GM18517 (cell line): ENCODE measurements around the gene WDR5B.
"Not testable (repeated sequence)": the region's sequence is repeated elsewhere in the genome, so short reads cannot be mapped to it uniquely, and the experiment has no call there.

Experiments
- ATAC-seq: cut with Tn5 transposase; IDR thresholded peaks from one replicate; pipeline ENCODE4 v1.9.1; 2021; ENCODE audit warnings: mild to moderate bottlenecking, moderate library complexity; ENCODE audit not compliant: unreplicated experiment

Gene WDR5B

GRCh38 chr3:122415762-122416654 is at the start of gene WDR5B:
TSS of gene WDR5B (minus strand) at chr3:122416062. CDS start at chr3:122415528, 534 bp downstream.
- peak; percentile 79 for ATAC-seq

- ATAC-seq = no peak
Measured at GRCh38 chr3:122464659-122465058, 48.8 kb upstream of the WDR5B start.

DNA sequence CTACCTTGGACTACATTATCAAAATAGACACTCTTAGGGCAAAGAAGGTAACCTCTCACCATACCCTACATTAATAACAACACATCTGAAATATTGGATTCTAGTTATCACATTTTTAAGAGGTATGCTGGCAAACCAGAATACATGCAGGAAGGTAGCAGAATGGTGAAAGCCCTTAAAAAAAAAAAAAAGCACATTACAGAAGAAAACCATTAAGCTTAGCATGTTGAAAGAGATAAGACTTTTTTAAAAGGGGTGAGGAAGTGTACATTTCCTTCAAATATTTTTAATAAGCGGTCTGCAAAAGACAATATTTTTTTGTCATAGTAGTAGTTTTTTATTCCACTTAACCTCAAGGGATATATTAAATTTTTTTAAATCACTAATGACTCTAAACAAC is 46.5 kb upstream of the WDR5B start:
- ATAC-seq = no peak

GRCh38 chr3:122461806-122462205 is 45.9 kb upstream of the WDR5B start:
- ATAC-seq = no peak

- no peak for ATAC-seq
Measured at GRCh38 chr3:122458992-122459391, 43.1 kb upstream of the WDR5B start.

DNA sequence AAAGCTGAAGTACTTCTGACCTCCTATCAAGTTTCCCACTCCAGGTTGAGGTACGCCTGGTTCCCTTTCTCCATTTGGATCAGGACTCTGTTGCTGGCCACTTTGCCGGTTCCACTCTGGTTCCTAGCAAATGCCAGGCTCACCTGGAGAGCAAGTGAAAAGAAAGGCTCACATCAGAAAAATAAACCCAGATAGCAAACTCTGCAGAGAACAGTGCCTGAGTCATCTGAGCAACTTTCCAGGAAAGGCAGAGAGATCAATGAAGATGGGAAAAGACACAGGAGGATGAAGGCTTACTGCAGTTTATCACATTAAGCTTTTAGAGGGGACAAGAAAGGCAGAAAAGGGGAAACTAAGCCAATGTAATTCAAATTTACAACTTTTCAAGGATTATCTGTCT is 41.8 kb upstream of the WDR5B start:
- no peak for ATAC-seq

DNA sequence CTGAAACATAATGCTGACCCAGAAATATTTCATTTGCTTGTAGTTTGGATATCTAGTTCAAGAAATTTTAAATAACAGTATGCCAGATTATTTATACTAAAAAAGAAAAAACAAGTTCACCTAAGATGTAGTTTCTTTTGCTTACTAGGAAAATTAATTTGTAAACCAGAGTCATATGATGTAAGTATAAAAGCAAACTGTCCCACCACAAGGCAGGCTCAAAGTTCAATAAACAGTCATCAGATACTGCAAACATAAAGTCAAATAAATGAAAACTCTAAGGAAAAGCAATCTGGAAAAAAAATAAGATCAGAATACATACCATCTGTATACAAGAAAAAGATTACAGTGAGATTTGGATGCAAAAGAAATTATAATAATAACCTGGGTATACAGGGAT is 40.2 kb upstream of the WDR5B start:
- no peak for ATAC-seq

DNA sequence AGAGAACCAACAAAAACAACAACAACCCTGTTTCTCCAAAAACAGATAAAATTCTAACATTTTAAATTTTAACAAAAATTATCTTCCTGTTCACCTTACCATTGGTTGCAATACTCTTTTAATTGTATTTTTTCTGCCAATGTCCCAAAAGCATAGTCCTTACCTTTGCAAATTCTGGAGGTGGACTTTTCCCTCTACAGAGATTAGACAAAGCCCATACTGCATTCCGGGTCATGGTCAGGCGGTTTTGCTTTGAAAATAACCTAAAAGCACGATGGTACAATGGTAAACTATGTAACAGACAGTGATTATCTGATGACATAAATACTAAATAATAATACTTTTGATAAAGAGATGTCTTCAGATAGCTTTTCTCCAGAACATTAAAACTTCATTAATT is 35.5 kb upstream of the WDR5B start:
- ATAC-seq = no peak

DNA sequence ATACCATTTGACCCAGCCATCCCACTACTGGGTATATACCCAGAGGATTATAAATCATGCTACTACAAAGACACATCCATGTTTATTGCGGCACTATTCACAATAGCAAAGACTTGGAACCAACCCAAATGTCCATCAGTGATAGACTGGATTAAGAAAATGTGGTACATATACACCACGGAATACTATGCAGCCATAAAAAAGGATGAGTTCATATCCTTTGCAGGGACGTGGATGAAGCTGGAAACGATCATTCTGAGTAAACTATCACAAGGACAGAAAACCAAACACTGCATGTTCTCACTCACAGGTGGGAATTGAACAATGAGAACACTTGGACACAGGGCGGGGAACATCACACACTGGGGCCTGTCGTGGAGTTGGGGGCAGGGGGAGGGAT is 32.4 kb upstream of the WDR5B start:
- ATAC-seq = not testable (repeated sequence)

DNA sequence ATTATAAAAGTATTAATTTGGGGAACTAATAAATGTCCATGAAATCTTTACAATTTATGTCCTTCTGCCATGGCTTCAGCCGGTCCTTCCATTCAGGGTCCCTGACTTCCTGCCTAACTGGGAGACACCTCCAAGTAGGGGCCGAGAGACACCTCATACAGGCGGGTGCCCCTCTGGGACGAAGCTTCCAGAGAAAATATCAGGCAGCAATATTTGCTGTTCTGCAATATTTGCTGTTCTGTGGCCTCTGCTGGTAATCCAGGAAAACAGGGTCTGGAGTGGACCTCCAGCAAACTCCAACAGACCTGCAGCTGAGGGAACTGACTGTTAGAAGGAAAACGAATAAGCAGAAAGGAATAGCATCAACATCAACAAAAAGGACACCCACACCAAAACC is 28.6 kb upstream of the WDR5B start:
- ATAC-seq = not testable (repeated sequence)

DNA sequence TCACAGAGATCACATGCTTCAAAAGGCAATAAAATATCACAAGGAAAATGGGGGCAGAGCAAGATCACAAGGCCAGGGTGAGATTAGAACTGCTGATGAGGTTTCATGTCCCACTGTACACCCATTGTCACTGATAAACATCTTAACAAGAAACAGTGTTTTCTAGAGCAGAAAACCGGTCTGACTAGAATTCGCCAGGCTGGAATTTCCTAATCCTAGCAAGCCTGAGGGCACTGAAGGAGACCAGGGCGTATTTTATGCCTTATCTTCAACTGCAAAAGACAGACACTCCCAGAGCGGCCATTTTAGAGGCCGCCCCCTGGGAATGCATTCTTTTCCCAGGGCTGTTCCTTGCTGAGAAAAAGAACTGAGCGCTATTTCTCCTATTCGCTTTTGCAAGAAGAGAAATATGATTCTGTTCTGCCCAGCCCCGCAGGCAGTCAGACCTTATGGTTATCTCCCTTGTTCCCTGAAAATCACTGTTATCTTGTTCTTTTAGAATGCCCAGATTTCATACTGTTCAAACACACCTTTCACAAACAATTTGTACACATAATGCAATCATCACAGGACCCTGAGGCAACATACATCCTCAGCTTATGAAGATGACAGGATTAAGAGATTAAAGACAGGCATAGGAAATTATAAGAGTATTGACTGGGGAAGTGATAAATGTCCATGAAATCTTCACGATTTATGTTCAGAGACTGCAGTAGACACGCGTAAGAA is 28.1 kb upstream of the WDR5B start:
- ATAC-seq = not testable (repeated sequence)

GRCh38 chr3:122443090-122443489 is 27.2 kb upstream of the WDR5B start:
- ATAC-seq = no peak

- no peak for ATAC-seq
Measured at GRCh38 chr3:122435950-122436349, 20.1 kb upstream of the WDR5B start.

- no peak for ATAC-seq
Measured at GRCh38 chr3:122430371-122430770, 14.5 kb upstream of the WDR5B start.

DNA sequence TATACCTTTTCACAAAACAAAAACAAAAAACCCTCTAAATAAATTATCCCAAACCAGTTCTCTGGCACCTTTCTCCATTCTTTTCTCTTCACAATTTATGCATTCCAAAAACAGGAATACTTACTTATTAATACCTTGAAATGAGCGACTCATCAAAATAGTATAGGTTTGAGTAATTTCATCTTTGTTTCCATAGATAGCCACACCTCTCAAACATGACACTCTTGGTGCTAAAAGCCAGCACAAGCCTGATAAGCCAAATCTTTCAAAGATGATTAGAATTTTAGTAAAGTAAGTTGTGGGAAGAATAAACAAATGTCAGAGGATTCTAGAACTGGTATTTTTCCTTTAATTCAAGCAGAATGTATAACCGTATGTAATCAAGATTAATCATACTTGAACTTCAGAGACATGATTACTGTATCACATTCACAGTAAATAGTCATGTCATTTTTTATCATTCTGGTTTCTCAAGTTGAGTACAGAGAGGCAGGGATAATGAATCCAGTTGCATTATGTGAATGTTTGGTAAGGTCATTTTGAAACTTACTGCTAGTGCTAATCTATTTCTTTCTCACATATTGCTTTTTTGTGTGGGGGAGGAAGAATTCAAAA is 12.1 kb upstream of the WDR5B start:
- ATAC-seq = no peak

- no peak for ATAC-seq
Measured at GRCh38 chr3:122421836-122422235, 6.0 kb upstream of the WDR5B start.

- ATAC-seq = no peak
Measured at GRCh38 chr3:122421101-122421500, 5.2 kb upstream of the WDR5B start.

- no peak for ATAC-seq
Measured at GRCh38 chr3:122416966-122417365, 1.1 kb upstream of the WDR5B start.

DNA sequence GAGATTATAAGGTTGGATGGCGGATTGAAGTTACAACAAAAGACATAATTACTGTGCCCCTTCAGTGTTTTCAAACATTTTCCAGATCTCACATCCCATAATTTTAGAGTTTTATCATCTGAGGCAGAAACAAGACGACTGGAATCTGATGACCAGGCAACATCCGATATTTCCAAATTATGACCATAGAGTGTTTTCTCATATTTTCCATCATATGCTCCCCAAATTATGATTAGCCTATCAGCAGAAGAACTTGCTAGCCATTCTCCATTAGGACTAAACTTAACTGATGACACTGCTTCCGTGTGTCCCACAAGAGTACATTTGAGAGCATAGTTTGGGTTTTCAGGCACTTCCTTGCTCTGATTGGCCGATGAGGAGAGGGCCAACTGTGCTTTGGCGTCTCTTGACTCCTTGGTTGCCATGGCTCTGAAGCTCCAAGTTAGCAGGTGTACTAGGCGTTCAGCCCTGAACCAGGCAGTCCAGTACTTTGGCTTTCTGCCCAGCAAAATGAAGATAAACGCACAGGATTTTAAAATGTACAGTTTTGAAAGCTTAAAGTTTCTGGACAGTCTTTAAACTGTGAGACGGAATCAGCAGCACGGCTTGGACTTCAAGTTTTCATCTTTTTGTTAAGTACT is 638 bp downstream of the WDR5B start:
- peak; percentile 47 for ATAC-seq

- no peak for ATAC-seq
Measured at GRCh38 chr3:122414391-122414790, 1.5 kb downstream of the WDR5B start.

DNA sequence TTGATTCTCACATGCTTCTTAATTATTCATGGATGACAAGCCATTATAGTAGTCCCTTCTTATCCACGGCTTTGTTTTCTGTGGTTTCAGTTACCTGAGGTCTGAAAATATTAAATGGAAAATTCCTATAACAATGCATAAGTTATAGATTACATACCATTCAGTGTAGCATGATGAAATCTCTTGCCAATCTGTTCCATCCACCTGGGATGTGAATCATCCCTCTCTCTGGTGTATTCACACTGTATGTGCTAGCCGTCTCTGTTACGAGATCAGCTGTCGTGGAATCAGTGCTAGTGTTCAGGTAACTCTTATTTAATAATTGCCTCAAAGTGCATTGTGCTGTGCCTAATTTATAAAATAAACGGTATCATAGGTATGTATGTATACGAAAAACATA is 5.2 kb downstream of the WDR5B start:
- ATAC-seq = no peak
